Measurements from ENCODE around the gene VDAC1. TPM values are rescaled to one million over a fixed set of nuclear protein-coding genes. Genes with fewer than 3 reads are reported as not detected.

Gene VDAC1
- total RNA-seq, 2 experiments from 2014 or later, result 157 to 247 TPM

DNA sequence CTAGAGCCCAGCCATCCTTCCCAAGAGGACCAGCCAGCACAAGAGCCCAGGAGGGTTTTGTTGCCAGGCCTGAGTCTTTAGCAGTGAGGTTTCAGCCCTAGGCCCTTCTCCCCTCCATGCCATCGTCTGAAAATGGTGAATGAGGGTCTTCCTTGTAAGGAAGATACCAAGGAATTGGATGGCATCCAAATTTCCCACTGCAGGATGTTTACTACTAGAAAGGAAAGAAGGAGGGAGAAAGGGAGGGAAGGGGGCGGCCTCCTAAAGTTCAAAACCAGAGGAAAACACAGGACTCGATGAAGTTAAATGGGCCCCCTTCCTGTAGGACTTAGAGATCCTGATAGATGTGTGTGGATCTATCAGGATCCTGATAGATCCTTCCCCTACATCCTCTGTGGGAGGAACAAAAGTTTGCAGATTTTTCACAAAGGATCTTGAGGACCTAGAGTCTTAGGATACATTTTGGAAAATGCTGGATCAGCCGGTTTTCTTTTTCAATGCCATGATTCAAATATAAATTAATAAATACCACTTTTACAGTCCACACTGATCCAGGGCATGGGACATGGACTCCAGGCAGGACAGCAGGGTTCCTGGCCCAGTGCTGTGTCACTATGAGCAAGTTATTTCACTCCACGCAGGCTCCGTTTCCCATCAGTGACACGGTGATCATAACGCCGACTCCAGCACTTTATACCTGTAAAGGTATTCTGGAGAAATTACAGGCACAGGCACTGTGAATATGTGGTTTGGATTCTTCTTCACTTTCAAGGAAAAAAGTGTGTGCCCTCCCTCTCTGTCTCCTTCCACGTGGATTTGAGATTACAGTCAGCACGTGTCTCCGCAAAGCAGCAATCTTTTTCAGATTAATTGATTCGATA, 77.2 kb downstream of the VDAC1 start:
- no peak for TF ChIP-seq EZH2phosphoT487 (IDR thresholded peaks at IDR 0.05; ENCODE audit: borderline replicate concordance, low read depth, low read length)
- TF ChIP-seq, protein P1, sequence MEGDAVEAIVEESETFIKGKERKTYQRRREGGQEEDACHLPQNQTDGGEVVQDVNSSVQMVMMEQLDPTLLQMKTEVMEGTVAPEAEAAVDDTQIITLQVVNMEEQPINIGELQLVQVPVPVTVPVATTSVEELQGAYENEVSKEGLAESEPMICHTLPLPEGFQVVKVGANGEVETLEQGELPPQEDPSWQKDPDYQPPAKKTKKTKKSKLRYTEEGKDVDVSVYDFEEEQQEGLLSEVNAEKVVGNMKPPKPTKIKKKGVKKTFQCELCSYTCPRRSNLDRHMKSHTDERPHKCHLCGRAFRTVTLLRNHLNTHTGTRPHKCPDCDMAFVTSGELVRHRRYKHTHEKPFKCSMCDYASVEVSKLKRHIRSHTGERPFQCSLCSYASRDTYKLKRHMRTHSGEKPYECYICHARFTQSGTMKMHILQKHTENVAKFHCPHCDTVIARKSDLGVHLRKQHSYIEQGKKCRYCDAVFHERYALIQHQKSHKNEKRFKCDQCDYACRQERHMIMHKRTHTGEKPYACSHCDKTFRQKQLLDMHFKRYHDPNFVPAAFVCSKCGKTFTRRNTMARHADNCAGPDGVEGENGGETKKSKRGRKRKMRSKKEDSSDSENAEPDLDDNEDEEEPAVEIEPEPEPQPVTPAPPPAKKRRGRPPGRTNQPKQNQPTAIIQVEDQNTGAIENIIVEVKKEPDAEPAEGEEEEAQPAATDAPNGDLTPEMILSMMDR (conservative IDR thresholded peaks at IDR 0.05; ENCODE audit: low read length), result no peak
- POLR2A ChIA-PET, result interaction anchor here (0.7 to 1.1 kb wide), 3 partner anchors 10 to 25 kb away, joined by 3 to 4 read pairs (median 3); no protein-coding TSS in a partner anchor
- H3K36me3 ChIP-seq (ENCODE audit: insufficient read depth, low read length), result no peaks in the 10 kb centered on the region
- H3K27ac ChIP-seq (ENCODE audit: low read depth, low read length, poor library complexity, severe bottlenecking), result peak overlapping the region; percentile 12
- CTCF ChIA-PET (ENCODE audit: unreplicated experiment), result no interaction called here
- no peak for DNase-seq (ENCODE audit: low spot score)
- no peak overlapping the region for H3K4me3 ChIP-seq (ENCODE audit: low read depth, low read length, poor library complexity, severe bottlenecking)
- no peaks in the 10 kb centered on the region for H3K9me2 ChIP-seq (ENCODE audit: insufficient read depth, low read length)
- H3K4me2 ChIP-seq (ENCODE audit: low read length), result peak overlapping the region; percentile 22; the same call in 1 of the 2 replicates
- H4K20me1 ChIP-seq (ENCODE audit: insufficient read depth, low read length), result no peaks in the 10 kb centered on the region
- no peaks in the 10 kb centered on the region for H3K9me3 ChIP-seq (ENCODE audit: low read length)
- no TSS peak for BruUV-seq (replicated peaks)
- H3K79me2 ChIP-seq (ENCODE audit: insufficient read depth, low read depth, low read length), result no peaks in the 10 kb centered on the region
- peaks cover 98% of the 10 kb centered on the region for H3K4me1 ChIP-seq (ENCODE audit: insufficient read depth, low read length, poor library complexity, severe bottlenecking)
- peak overlapping the region; percentile 87 for H2AFZ ChIP-seq (ENCODE audit: low read length)
- intact Hi-C loops (cut with micrococcal nuclease; ENCODE audit: unreplicated experiment), result no loop called here

DNA sequence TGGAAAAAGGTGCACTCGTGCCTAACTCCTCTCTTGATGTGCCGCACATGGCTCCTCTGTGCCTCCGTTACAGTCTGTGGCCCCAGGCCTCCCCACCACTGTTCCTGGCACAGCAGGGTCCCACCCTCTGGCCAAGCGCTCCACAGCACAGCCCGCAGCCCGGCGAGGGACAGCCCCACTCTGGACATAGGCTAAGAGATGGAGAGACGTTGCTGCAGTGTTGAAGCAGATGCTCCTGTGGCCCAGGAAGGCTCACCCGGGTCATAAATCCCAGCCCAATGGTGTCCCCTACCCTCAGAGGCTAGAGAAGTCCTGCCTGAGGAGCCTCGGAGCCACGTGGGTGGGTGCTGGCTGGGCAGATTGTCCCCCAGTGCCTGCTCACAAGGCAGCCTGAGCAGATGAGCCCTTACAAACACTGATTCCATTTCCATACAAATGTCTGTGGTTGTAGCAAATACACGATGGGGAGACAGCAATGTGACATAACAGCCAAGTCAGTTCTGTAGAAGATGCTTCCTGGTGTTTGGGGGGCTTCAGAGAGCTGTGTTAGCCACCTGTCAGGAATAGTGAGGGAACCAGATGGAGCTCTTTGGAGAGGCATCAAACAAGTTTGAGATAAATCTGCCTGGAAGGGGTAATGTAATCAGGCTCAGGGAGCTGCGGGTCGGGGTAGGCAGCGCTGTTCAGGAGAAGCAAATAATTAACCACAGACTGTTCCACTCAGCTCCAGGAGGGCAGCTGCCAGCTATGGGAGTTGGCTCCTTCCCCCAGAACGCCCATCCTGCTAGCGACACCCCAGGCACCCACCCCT, 78.1 kb downstream of the VDAC1 start:
- no peaks in the 10 kb centered on the region for H4K20me1 ChIP-seq (ENCODE audit: insufficient read depth, low read length)
- POLR2A ChIA-PET, result interaction anchor here (0.7 to 1.1 kb wide), 3 partner anchors 10 to 24 kb away, joined by 3 to 4 read pairs (median 3); no protein-coding TSS in a partner anchor
- H3K79me2 ChIP-seq (ENCODE audit: insufficient read depth, low read depth, low read length), result no peaks in the 10 kb centered on the region
- no peak for DNase-seq (ENCODE audit: low spot score)
- peak overlapping the region; percentile 87 for H2AFZ ChIP-seq (ENCODE audit: low read length)
- no peak overlapping the region for H3K4me3 ChIP-seq (ENCODE audit: low read depth, low read length, poor library complexity, severe bottlenecking)
- CTCF ChIA-PET (ENCODE audit: unreplicated experiment), result no interaction called here
- peak overlapping the region; percentile 12 for H3K27ac ChIP-seq (ENCODE audit: low read depth, low read length, poor library complexity, severe bottlenecking)
- no peaks in the 10 kb centered on the region for H3K9me2 ChIP-seq (ENCODE audit: insufficient read depth, low read length)
- H3K4me1 ChIP-seq (ENCODE audit: insufficient read depth, low read length, poor library complexity, severe bottlenecking), result peaks cover 98% of the 10 kb centered on the region
- H3K36me3 ChIP-seq (ENCODE audit: insufficient read depth, low read length), result no peaks in the 10 kb centered on the region
- TF ChIP-seq, protein P1 (conservative IDR thresholded peaks at IDR 0.05; ENCODE audit: low read length), result no peak
- TF ChIP-seq EZH2phosphoT487 (IDR thresholded peaks at IDR 0.05; ENCODE audit: borderline replicate concordance, low read depth, low read length), result no peak
- intact Hi-C loops (cut with micrococcal nuclease; ENCODE audit: unreplicated experiment), result no loop called here
- no peaks in the 10 kb centered on the region for H3K9me3 ChIP-seq (ENCODE audit: low read length)
- H3K4me2 ChIP-seq (ENCODE audit: low read length), result peak overlapping the region; percentile 22; the same call in 1 of the 2 replicates
- no TSS peak for BruUV-seq (replicated peaks)

All from OCI-LY7 (cell line).